Measurements from ENCODE around the gene NMRK1. TPM values are rescaled to one million over a fixed set of nuclear protein-coding genes. Genes with fewer than 3 reads are reported as not detected.

The NMRK1 gene
- total RNA-seq, 1 experiment from 2014 or later: 36.2 TPM

DNA sequence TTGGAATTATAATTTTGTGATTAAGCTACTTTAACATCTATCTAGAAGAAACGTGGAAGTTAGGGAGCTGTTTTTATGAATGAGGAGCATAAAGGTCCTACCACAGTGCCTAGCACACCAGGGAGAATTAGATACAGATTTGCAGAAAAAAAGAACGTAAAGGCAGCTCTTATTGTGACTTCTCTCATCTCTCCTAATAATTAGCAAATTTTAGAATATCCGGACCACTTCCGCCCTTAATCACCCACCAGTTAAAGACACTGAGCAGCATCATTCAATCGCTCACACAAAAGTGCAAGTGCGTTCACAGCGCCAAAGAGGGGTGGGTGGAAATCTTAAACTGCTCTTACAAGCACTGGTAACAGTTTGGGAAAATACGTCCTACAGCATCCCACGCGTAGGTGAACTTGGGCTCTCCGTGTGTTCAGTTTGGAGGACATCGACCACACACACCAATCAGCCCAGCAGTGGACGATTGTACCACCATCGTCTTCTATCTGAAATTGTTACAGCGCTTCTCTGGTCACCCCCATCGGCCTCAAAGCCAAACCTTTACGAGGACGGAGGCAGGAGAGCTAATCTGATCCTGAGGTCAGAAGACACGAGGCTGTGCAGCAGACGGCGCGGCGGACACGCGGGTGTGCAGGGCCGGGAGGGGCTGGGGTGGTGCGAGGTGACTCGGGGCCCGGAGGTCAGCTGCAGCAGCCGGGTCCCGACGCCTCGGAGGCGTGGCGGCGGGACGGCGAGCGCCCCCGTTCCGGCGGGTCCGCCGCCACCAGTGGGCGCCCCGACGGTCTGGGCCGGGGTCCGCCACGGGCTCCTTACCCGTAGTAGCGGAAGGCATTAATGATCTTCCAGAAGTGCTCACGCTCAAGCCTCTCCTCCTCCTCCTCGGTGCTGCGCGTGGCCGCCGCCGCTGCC, 60.5 kb downstream of the NMRK1 start:
- peaks cover 51% of the 10 kb centered on the region for H3K79me2 ChIP-seq (ENCODE audit: low read depth)

DNA sequence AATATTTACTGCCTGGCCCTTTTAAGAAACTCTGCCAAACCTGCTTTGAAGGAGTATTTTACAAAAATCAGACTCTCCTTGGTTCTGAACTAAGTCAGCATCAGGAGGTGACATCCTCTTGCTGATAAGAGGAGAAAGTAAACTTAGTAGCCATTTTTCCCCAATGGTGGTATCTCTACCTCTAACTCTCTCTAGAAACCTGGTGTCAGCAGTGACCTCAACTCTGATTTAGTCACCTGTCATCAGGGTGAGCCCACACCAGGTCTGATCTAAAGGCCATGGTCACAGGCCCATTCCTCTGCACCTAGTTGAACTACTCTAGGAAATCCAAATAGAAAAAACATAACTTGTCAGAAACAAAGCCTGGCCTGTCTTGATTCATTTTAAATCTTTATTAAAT, 64.1 kb downstream of the NMRK1 start:
- ChIA-PET POLR2A (ENCODE audit: unreplicated experiment) (no interaction called here), CTCF (no interaction called here)
- no peaks in the 10 kb centered on the region for H3K9me2 ChIP-seq (ENCODE audit: insufficient read depth)
- no peaks in the 10 kb centered on the region for H3K27me3 ChIP-seq (ENCODE audit: insufficient read depth, low read depth)
- H3K27ac ChIP-seq: no peak overlapping the region
- no peak overlapping the region for H3K4me3 ChIP-seq
- TF ChIP-seq, protein P1, sequence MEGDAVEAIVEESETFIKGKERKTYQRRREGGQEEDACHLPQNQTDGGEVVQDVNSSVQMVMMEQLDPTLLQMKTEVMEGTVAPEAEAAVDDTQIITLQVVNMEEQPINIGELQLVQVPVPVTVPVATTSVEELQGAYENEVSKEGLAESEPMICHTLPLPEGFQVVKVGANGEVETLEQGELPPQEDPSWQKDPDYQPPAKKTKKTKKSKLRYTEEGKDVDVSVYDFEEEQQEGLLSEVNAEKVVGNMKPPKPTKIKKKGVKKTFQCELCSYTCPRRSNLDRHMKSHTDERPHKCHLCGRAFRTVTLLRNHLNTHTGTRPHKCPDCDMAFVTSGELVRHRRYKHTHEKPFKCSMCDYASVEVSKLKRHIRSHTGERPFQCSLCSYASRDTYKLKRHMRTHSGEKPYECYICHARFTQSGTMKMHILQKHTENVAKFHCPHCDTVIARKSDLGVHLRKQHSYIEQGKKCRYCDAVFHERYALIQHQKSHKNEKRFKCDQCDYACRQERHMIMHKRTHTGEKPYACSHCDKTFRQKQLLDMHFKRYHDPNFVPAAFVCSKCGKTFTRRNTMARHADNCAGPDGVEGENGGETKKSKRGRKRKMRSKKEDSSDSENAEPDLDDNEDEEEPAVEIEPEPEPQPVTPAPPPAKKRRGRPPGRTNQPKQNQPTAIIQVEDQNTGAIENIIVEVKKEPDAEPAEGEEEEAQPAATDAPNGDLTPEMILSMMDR (conservative IDR thresholded peaks at IDR 0.05): no peak
- no peak for TF ChIP-seq EZH2 (IDR thresholded peaks at IDR 0.05; ENCODE audit: low read depth)
- H3K79me2 ChIP-seq (ENCODE audit: low read depth): peaks cover 81% of the 10 kb centered on the region
- DNase-seq: no peak
- peaks cover 6% of the 10 kb centered on the region; the same call in 1 of the 2 replicates for H3K36me3 ChIP-seq (ENCODE audit: low read depth)
- no peaks in the 10 kb centered on the region; the same call in 1 of the 2 replicates for H3F3A ChIP-seq (ENCODE audit: insufficient read depth, low read depth)
- intact Hi-C loops (cut with micrococcal nuclease; ENCODE audit: unreplicated experiment): no loop called here
- H3K4me1 ChIP-seq (replicated peaks; ENCODE audit: insufficient read depth): peaks cover 31% of the 10 kb centered on the region
- H3K9me3 ChIP-seq (ENCODE audit: insufficient read depth, low read depth): no peaks in the 10 kb centered on the region
- peaks cover 5% of the 10 kb centered on the region for H4K20me1 ChIP-seq (ENCODE audit: insufficient read depth)
- no TSS peak for BruUV-seq (replicated peaks)
- no peak overlapping the region for H3K4me2 ChIP-seq
- H2AFZ ChIP-seq: no peak overlapping the region

More for the DNA sequence above, 60.5 kb downstream of the NMRK1 start:
- intact Hi-C loops (cut with micrococcal nuclease; ENCODE audit: unreplicated experiment): loop anchor here (1.0 to 5.0 kb wide), 6 partner anchors 61 to 1365 kb away; partner anchors contain the start of genes C9orf40, NMRK1, OSTF1 and RFK
- Histone ChIP-seq H3K27me3 (ENCODE audit: insufficient read depth, low read depth) (no peaks in the 10 kb centered on the region), H3K4me3 (peak overlapping the region; percentile 65), H3K9me3 (ENCODE audit: insufficient read depth, low read depth) (no peaks in the 10 kb centered on the region), H3K4me2 (peak overlapping the region; percentile 88), H4K20me1 (ENCODE audit: insufficient read depth) (peaks cover 5% of the 10 kb centered on the region), H3K4me1 (replicated peaks; ENCODE audit: insufficient read depth) (peaks cover 34% of the 10 kb centered on the region), H2AFZ (peak overlapping the region; percentile 87), H3K36me3 (ENCODE audit: low read depth) (no peaks in the 10 kb centered on the region), H3K9me2 (ENCODE audit: insufficient read depth) (no peaks in the 10 kb centered on the region), H3K27ac (peak overlapping the region; percentile 77), H3F3A (ENCODE audit: insufficient read depth, low read depth) (no peaks in the 10 kb centered on the region)
- ChIA-PET POLR2A (ENCODE audit: unreplicated experiment) (interaction anchor here (0.7 to 1.3 kb wide), 2 partner anchors 41 to 61 kb away, joined by 3 to 20 read pairs; partner anchors contain the start of genes NMRK1 and OSTF1), CTCF (interaction anchor here (0.6 to 2.9 kb wide), 4 partner anchors 29 to 76 kb away, joined by 3 to 13 read pairs (median 8); partner anchors contain the start of gene C9orf40)
- peak; percentile 47 to 60 for DNase-seq
- TF ChIP-seq, protein P1 (conservative IDR thresholded peaks at IDR 0.05): no peak
- no peak for TF ChIP-seq EZH2 (IDR thresholded peaks at IDR 0.05; ENCODE audit: low read depth)
- BruUV-seq (replicated peaks): TSS peak; percentile 59

DNA sequence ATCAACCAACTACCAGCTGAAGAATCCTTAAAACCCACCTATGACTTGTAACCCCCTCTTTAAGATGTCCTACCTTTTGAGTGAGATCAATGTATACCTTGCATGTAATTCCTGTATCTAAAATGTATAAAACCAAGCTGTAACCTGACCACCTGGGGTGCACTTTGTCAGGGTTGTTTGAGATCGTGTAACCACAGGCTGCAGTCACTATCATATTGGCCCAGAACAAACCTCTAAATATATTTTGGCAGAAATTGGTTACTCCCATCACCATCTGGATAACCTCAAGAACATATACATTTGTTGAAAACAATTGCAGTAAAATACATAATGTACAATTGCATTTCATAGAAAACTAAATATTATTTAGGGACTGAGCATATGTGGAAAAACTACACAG, 68.3 kb downstream of the NMRK1 start:
- no peak for DNase-seq
- H4K20me1 ChIP-seq (ENCODE audit: insufficient read depth): peaks cover 1% of the 10 kb centered on the region; the same call in 1 of the 2 replicates
- no peaks in the 10 kb centered on the region for H3K9me3 ChIP-seq (ENCODE audit: insufficient read depth, low read depth)
- H3K9me2 ChIP-seq (ENCODE audit: insufficient read depth): no peaks in the 10 kb centered on the region
- H3K36me3 ChIP-seq (ENCODE audit: low read depth): peaks cover 15% of the 10 kb centered on the region; the same call in 1 of the 2 replicates
- intact Hi-C loops (cut with micrococcal nuclease; ENCODE audit: unreplicated experiment): no loop called here
- no peaks in the 10 kb centered on the region for H3K27me3 ChIP-seq (ENCODE audit: insufficient read depth, low read depth)
- no peak overlapping the region for H3K27ac ChIP-seq
- H3K4me2 ChIP-seq: no peak overlapping the region
- CTCF ChIA-PET: no interaction called here
- peaks cover 9% of the 10 kb centered on the region for H3K4me1 ChIP-seq (replicated peaks; ENCODE audit: insufficient read depth)
- H2AFZ ChIP-seq: no peak overlapping the region
- TF ChIP-seq EZH2 (IDR thresholded peaks at IDR 0.05; ENCODE audit: low read depth): no peak
- TF ChIP-seq, protein P1 (conservative IDR thresholded peaks at IDR 0.05): no peak
- BruUV-seq (replicated peaks): no TSS peak
- H3K4me3 ChIP-seq: no peak overlapping the region
- peaks cover 63% of the 10 kb centered on the region for H3K79me2 ChIP-seq (ENCODE audit: low read depth)
- POLR2A ChIA-PET (ENCODE audit: unreplicated experiment): no interaction called here
- no peaks in the 10 kb centered on the region; the same call in 1 of the 2 replicates for H3F3A ChIP-seq (ENCODE audit: insufficient read depth, low read depth)

Measured in PC-9 (cell line).